ENCODE measurements around the gene LGALS3BP.

DNA sequence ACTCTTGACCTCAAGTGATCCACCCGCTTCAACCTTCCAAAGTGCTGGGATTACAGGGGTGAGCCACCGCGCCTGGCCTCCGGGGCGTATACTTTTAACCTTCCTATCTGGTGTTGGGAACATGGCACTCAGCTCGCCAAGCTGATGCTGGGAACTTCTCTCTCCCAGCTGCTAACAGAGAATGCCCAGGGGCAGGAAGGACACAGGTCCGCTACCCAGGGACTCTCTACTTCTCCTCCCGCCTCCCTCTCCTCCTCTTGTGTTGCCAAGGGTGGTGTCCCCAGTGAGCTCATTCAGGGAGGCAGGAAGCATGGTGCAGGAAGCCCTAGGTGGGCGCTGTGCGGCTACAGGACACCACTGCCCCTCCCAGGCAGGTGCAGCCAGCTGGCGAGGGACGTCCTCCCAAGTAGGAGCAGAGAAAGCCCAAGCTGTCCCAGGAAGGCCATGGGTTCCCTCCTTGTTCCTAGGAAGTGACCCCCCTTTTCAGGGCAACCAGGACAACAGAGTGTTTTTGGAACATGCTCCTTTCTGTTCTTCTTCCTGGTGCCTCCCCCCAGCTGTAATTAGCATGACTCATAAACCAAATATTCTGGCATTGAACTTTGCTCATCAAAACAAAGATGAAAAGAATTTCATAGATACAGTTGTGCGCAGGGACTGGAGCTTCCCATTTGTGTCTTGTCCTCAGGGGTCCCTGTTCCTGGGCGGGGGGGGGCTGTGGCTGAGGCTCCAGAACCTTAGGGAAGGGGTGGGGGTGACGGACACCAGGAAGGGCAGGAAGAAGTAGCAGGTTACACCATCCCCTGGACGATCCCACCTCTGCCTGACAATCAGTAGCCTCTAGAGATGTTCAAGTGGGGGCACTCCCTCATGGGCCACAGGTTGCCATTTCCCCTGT is 46.9 kb upstream of the LGALS3BP start:
- TF ChIP-seq, protein P1, sequence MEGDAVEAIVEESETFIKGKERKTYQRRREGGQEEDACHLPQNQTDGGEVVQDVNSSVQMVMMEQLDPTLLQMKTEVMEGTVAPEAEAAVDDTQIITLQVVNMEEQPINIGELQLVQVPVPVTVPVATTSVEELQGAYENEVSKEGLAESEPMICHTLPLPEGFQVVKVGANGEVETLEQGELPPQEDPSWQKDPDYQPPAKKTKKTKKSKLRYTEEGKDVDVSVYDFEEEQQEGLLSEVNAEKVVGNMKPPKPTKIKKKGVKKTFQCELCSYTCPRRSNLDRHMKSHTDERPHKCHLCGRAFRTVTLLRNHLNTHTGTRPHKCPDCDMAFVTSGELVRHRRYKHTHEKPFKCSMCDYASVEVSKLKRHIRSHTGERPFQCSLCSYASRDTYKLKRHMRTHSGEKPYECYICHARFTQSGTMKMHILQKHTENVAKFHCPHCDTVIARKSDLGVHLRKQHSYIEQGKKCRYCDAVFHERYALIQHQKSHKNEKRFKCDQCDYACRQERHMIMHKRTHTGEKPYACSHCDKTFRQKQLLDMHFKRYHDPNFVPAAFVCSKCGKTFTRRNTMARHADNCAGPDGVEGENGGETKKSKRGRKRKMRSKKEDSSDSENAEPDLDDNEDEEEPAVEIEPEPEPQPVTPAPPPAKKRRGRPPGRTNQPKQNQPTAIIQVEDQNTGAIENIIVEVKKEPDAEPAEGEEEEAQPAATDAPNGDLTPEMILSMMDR (IDR thresholded peaks at IDR 0.05): no peak
- TF ChIP-seq ZNF423 (CRISPR knock-in tag; IDR thresholded peaks at IDR 0.05) (no peak), SMAD4 (CRISPR knock-in tag; IDR thresholded peaks at IDR 0.05) (no peak), FOXJ3 (CRISPR knock-in tag; IDR thresholded peaks at IDR 0.05; ENCODE audit: borderline replicate concordance) (no peak)
- TF ChIP-seq, protein P2, sequence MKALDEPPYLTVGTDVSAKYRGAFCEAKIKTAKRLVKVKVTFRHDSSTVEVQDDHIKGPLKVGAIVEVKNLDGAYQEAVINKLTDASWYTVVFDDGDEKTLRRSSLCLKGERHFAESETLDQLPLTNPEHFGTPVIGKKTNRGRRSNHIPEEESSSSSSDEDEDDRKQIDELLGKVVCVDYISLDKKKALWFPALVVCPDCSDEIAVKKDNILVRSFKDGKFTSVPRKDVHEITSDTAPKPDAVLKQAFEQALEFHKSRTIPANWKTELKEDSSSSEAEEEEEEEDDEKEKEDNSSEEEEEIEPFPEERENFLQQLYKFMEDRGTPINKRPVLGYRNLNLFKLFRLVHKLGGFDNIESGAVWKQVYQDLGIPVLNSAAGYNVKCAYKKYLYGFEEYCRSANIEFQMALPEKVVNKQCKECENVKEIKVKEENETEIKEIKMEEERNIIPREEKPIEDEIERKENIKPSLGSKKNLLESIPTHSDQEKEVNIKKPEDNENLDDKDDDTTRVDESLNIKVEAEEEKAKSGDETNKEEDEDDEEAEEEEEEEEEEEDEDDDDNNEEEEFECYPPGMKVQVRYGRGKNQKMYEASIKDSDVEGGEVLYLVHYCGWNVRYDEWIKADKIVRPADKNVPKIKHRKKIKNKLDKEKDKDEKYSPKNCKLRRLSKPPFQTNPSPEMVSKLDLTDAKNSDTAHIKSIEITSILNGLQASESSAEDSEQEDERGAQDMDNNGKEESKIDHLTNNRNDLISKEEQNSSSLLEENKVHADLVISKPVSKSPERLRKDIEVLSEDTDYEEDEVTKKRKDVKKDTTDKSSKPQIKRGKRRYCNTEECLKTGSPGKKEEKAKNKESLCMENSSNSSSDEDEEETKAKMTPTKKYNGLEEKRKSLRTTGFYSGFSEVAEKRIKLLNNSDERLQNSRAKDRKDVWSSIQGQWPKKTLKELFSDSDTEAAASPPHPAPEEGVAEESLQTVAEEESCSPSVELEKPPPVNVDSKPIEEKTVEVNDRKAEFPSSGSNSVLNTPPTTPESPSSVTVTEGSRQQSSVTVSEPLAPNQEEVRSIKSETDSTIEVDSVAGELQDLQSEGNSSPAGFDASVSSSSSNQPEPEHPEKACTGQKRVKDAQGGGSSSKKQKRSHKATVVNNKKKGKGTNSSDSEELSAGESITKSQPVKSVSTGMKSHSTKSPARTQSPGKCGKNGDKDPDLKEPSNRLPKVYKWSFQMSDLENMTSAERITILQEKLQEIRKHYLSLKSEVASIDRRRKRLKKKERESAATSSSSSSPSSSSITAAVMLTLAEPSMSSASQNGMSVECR (CRISPR knock-in tag; IDR thresholded peaks at IDR 0.05; ENCODE audit: borderline replicate concordance): no peak
- TF ChIP-seq, protein P3, sequence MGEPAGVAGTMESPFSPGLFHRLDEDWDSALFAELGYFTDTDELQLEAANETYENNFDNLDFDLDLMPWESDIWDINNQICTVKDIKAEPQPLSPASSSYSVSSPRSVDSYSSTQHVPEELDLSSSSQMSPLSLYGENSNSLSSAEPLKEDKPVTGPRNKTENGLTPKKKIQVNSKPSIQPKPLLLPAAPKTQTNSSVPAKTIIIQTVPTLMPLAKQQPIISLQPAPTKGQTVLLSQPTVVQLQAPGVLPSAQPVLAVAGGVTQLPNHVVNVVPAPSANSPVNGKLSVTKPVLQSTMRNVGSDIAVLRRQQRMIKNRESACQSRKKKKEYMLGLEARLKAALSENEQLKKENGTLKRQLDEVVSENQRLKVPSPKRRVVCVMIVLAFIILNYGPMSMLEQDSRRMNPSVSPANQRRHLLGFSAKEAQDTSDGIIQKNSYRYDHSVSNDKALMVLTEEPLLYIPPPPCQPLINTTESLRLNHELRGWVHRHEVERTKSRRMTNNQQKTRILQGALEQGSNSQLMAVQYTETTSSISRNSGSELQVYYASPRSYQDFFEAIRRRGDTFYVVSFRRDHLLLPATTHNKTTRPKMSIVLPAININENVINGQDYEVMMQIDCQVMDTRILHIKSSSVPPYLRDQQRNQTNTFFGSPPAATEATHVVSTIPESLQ (CRISPR knock-in tag; IDR thresholded peaks at IDR 0.05): no peak
- TF ChIP-seq, protein P4, sequence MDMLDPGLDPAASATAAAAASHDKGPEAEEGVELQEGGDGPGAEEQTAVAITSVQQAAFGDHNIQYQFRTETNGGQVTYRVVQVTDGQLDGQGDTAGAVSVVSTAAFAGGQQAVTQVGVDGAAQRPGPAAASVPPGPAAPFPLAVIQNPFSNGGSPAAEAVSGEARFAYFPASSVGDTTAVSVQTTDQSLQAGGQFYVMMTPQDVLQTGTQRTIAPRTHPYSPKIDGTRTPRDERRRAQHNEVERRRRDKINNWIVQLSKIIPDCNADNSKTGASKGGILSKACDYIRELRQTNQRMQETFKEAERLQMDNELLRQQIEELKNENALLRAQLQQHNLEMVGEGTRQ (CRISPR knock-in tag; IDR thresholded peaks at IDR 0.05): no peak

Measured in WTC11 (cell line).